ENCODE measurements around the gene TNFAIP8L1.

The TNFAIP8L1 gene

DNA sequence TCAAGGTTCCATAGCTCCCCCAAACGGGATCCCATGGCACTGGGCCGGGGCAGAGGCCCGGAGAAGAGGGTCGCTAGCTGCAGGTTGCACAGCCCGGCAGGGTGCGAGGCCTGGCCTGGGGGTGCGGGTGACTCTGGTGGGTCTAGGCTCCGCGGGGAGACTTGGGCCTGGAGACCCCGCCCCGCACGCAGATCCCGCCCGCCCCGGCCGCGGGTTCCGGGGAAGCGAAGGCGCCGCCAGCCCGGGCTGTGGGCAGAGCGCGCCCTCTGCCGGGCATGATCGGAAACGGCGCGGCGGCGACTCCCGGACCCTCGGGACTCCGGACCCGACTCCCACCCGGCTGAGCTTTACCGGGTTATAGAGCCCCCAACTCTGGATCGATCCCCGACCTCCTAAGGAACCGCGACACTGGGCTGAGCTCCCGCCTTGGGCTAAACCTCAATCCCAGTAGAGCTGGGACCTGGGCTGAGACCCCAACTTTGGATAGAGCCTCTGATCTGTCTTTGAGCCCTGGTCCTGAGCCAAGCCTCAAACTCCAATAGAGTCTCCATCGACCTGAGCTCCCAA, 3.1 kb upstream of the TNFAIP8L1 start:
- TF ChIP-seq, protein P1, sequence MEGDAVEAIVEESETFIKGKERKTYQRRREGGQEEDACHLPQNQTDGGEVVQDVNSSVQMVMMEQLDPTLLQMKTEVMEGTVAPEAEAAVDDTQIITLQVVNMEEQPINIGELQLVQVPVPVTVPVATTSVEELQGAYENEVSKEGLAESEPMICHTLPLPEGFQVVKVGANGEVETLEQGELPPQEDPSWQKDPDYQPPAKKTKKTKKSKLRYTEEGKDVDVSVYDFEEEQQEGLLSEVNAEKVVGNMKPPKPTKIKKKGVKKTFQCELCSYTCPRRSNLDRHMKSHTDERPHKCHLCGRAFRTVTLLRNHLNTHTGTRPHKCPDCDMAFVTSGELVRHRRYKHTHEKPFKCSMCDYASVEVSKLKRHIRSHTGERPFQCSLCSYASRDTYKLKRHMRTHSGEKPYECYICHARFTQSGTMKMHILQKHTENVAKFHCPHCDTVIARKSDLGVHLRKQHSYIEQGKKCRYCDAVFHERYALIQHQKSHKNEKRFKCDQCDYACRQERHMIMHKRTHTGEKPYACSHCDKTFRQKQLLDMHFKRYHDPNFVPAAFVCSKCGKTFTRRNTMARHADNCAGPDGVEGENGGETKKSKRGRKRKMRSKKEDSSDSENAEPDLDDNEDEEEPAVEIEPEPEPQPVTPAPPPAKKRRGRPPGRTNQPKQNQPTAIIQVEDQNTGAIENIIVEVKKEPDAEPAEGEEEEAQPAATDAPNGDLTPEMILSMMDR (IDR thresholded peaks at IDR 0.05; ENCODE audit: insufficient read depth, low read length) = peak; percentile 61
- TF ChIP-seq, protein P2, sequence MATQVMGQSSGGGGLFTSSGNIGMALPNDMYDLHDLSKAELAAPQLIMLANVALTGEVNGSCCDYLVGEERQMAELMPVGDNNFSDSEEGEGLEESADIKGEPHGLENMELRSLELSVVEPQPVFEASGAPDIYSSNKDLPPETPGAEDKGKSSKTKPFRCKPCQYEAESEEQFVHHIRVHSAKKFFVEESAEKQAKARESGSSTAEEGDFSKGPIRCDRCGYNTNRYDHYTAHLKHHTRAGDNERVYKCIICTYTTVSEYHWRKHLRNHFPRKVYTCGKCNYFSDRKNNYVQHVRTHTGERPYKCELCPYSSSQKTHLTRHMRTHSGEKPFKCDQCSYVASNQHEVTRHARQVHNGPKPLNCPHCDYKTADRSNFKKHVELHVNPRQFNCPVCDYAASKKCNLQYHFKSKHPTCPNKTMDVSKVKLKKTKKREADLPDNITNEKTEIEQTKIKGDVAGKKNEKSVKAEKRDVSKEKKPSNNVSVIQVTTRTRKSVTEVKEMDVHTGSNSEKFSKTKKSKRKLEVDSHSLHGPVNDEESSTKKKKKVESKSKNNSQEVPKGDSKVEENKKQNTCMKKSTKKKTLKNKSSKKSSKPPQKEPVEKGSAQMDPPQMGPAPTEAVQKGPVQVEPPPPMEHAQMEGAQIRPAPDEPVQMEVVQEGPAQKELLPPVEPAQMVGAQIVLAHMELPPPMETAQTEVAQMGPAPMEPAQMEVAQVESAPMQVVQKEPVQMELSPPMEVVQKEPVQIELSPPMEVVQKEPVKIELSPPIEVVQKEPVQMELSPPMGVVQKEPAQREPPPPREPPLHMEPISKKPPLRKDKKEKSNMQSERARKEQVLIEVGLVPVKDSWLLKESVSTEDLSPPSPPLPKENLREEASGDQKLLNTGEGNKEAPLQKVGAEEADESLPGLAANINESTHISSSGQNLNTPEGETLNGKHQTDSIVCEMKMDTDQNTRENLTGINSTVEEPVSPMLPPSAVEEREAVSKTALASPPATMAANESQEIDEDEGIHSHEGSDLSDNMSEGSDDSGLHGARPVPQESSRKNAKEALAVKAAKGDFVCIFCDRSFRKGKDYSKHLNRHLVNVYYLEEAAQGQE (IDR thresholded peaks at IDR 0.05; ENCODE audit: insufficient replicate concordance, low read depth) = no peak
- peak overlapping the region; percentile 30; the same call in 1 of the 2 replicates for H3K27ac ChIP-seq (replicated peaks)
- H3K4me3 ChIP-seq (replicated peaks; ENCODE audit: insufficient read depth, low read length) = peak overlapping the region; percentile 44
- peak; percentile 34 to 41 for DNase-seq (ENCODE audit: low read depth in 1 of 2, low spot score in 1 of 2)
- no peaks in the 10 kb centered on the region for H3K27me3 ChIP-seq (ENCODE audit: insufficient read depth, poor library complexity, severe bottlenecking)

DNA sequence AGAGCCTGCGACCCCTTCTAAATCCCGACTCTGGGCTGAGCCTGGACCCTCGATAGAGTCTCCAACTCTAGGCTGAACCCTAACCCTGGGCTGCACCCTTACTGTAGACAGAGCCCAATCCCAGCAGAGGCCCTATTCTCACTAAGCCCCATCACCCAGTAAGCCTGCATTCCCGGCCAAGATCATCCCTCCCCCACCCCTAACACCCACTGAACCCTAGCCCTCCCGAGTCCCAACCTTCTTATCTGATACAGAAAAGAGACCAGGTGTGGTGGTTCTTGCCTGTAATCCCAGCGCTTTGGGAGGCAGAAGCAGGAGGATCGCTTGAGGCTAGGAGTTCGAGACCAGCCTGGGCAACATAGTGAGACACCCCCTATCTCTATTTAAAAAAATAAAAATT, 2.6 kb upstream of the TNFAIP8L1 start:
- H3K27me3 ChIP-seq (ENCODE audit: insufficient read depth, poor library complexity, severe bottlenecking) = no peaks in the 10 kb centered on the region
- H3K4me3 ChIP-seq (replicated peaks; ENCODE audit: insufficient read depth, low read length) = no peak overlapping the region
- no peak for TF ChIP-seq SPI1 (IDR thresholded peaks at IDR 0.05; ENCODE audit: borderline replicate concordance, low read depth)
- no peak for TF ChIP-seq POLR2AphosphoS5 (IDR thresholded peaks at IDR 0.05; ENCODE audit: low read depth)
- TF ChIP-seq, protein P2 (IDR thresholded peaks at IDR 0.05; ENCODE audit: insufficient replicate concordance, low read depth) = no peak
- TF ChIP-seq, protein P1 (IDR thresholded peaks at IDR 0.05; ENCODE audit: insufficient read depth, low read length) = no peak
- DNase-seq (ENCODE audit: low read depth in 1 of 2, low spot score in 1 of 2) = no peak
- H3K27ac ChIP-seq (replicated peaks) = no peak overlapping the region

DNA sequence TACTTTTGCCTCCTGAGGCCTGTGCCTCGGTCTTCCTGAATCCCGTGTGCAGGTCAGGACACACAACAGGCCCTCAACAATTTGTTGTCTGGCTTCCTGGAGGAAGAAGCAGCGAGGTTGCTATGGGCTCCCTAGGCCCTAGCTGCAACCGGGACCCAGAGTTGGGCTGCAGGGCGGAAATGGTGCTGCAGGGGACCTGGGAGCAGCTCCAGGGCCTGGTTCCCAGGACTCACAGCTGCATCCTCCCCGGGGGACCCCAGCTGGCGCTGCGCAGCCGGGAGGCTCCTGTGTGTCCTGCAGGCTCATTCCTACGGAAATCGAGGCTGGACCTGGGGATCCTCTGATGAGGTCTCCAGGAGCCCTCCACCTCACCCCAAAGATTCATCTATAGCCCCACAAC, 999 bp upstream of the TNFAIP8L1 start:
- H3K4me3 ChIP-seq (replicated peaks; ENCODE audit: insufficient read depth, low read length) = no peak overlapping the region
- peak overlapping the region; percentile 80 for H3K27ac ChIP-seq (replicated peaks)
- peak in 1 of 2 experiments; percentile 23 for DNase-seq (ENCODE audit: low read depth in 1 of 2, low spot score in 1 of 2)
- TF ChIP-seq, protein P2 (IDR thresholded peaks at IDR 0.05; ENCODE audit: insufficient replicate concordance, low read depth) = no peak
- TF ChIP-seq GABPA (IDR thresholded peaks at IDR 0.05; ENCODE audit: low read depth) (no peak), POLR2AphosphoS5 (IDR thresholded peaks at IDR 0.05; ENCODE audit: low read depth) (no peak), SPI1 (IDR thresholded peaks at IDR 0.05; ENCODE audit: borderline replicate concordance, low read depth) (no peak)
- TF ChIP-seq, protein P1 (IDR thresholded peaks at IDR 0.05; ENCODE audit: insufficient read depth, low read length) = no peak
- no peaks in the 10 kb centered on the region for H3K27me3 ChIP-seq (ENCODE audit: insufficient read depth, poor library complexity, severe bottlenecking)
